Measurements from ENCODE around the gene RSU1. TPM values are rescaled to one million over a fixed set of nuclear protein-coding genes. Genes with fewer than 3 reads are reported as not detected.
A peak's percentile ranks its signal among the peaks of the same experiment; 100 is the strongest.

The RSU1 gene
- total RNA-seq = 100 to 1,000 TPM in 1 of 4 donors, 10 to 100 TPM in 3; 57.5 to 121 (median 81.6) TPM

GRCh38 chr10:16817125-16818019 lies at the start of gene RSU1:
Gene RSU1 (minus strand): TSS chr10:16817424. CDS start chr10:16817081, 343 bp downstream.
- TF ChIP-seq CTCF (IDR thresholded peaks at IDR 0.05) = no peak
- peak; percentile 96 for DNase-seq (ENCODE audit: low spot score)
- peak; percentile 99 for ATAC-seq (ENCODE audit: low FRiP score)

DNA sequence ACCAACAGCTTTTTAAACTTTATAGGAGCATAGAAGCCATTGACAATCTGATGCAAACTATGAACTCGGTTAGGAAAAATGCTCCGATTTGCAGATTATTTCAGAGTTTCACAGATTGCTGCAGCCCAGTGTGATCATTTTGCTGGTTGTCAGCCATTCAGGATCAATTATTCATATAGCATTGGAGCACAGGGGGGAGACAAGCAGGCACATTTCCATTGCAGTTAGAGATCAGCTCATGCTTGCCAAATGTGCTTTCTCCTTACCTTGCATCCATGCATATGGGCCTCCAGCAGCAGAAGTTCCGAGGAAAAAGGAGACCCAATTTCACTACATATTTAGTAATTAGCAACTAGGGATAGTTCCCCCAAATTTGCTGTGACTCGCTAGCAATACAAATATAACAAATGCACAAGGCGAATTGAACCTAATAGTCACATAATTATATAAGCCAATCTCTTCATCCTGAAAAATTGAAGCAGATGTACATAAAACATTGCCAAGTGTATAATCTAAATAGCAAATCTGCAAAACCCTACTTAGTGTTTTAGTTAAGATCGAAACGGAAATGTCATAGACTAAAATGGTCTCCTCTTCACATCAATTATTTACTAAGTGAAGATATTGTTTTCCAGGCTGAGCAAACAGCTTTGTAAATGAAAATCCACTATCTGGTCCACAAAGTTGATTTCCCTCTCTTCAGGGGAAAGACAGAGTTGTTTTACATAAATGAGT lies 49.5 kb upstream of the RSU1 start:
- DNase-seq (ENCODE audit: low spot score) = no peak
- no peak for ATAC-seq (ENCODE audit: low FRiP score)
- TF ChIP-seq CTCF (IDR thresholded peaks at IDR 0.05) = no peak

DNA sequence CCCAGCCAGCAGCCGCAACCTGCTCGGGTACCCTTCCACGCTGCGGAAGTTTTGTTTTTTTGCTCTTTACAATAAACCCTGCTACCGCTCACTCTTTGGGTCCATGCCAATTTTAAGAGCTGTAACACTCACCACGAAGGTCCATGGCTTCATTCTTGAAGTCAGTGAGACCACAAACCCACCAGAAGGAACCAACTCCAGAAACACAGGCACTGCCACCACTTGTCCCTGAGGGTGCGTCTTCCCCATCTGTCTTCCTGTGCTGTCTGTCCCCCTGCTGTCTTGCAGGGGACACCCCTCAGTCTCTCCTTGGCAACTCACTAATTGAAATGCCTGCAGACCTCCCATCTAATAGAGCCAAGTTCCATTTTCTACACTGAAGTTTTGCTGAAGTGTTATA lies 48.5 kb upstream of the RSU1 start:
- TF ChIP-seq CTCF (IDR thresholded peaks at IDR 0.05) = no peak
- ATAC-seq (ENCODE audit: low FRiP score) = no peak
- no peak for DNase-seq (ENCODE audit: low spot score)

GRCh38 chr10:16863766-16864165 lies 46.5 kb upstream of the RSU1 start:
- no peak for ATAC-seq (ENCODE audit: low FRiP score)
- DNase-seq (ENCODE audit: low spot score) = no peak
- TF ChIP-seq CTCF (IDR thresholded peaks at IDR 0.05) = no peak

- ATAC-seq (ENCODE audit: low FRiP score) (no peak), DNase-seq (ENCODE audit: low spot score) (no peak)
- TF ChIP-seq CTCF (IDR thresholded peaks at IDR 0.05) = no peak
These were observed 40.2 kb upstream of the RSU1 start for GRCh38 chr10:16857419-16857818.

DNA sequence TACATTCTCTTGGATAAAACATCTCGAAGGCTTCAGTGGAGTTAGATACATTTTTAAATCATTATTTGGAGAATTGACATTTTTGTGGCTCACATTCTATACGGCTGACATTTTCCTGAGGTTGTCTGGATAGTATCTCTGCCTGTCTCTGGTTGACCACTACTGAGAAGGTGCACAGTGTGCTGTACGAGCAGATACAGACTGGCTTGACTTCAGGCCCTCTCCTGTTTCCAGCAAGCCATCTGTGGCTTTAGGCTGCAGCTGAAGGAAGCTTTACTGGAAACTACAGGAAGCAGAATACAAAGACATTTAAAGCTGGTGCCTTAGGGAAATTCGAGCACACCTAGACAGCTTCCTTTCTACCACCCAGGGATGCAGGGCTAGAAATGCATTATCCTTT lies 39.3 kb upstream of the RSU1 start:
- DNase-seq (ENCODE audit: low spot score) (no peak), ATAC-seq (ENCODE audit: low FRiP score) (no peak)
- TF ChIP-seq CTCF (IDR thresholded peaks at IDR 0.05) = no peak
